Ovary (tissue), 3 donors: ENCODE results near the gene TBR1.

ENCODE experiments used
- CTCF ChIP-seq, 3 donors: fragments of 450-650 bp in 2 of 3; fragments of 200-600 bp in 1 of 3; IDR thresholded peaks; one replicate each; pipeline versions ENCODE4 v1.5.1 to v1.8.0; 2016 to 2022; ENCODE audit warnings: antibody characterized with exemption in 3 of 3, mild to moderate bottlenecking in 1 of 3
- POLR2A ChIP-seq: fragments of 450-650 bp; IDR thresholded peaks from one replicate; pipeline ENCODE4 v1.6.1; 2017; ENCODE audit warnings: antibody characterized with exemption, mild to moderate bottlenecking, moderate library complexity
- donor health status: DM: no; HTN: no; CAD: no.

DNA sequence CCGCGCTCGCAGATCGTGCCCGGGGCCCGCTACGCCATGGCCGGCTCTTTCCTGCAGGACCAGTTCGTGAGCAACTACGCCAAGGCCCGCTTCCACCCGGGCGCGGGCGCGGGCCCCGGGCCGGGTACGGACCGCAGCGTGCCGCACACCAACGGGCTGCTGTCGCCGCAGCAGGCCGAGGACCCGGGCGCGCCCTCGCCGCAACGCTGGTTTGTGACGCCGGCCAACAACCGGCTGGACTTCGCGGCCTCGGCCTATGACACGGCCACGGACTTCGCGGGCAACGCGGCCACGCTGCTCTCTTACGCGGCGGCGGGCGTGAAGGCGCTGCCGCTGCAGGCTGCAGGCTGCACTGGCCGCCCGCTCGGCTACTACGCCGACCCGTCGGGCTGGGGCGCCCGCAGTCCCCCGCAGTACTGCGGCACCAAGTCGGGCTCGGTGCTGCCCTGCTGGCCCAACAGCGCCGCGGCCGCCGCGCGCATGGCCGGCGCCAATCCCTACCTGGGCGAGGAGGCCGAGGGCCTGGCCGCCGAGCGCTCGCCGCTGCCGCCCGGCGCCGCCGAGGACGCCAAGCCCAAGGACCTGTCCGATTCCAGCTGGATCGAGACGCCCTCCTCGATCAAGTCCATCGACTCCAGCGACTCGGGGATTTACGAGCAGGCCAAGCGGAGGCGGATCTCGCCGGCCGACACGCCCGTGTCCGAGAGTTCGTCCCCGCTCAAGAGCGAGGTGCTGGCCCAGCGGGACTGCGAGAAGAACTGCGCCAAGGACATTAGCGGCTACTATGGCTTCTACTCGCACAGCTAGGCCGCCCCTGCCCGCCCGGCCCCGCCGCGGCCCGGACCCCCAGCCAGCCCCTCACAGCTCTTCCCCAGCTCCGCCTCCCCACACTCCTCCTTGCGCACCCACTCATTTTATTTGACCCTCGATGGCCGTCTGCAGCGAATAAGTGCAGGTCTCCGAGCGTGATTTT lies 7.6 kb downstream of the TBR1 start:
- TF ChIP-seq CTCF (IDR thresholded peaks at IDR 0.05) (no peak), POLR2A (no peak)
